Bronchial epithelial cell (primary cell): ENCODE data around the gene C2CD2. TPM values are rescaled to one million over a fixed set of nuclear protein-coding genes. Genes with fewer than 3 reads are reported as not detected.

Experiments used
- DNase-seq: peaks from one replicate; pipeline ENCODE4 v3.0.0-alpha.2; 2010; ENCODE audit warnings: low read depth
- FAIRE-seq: peaks from 2 replicates; lab custom pipeline; 2011; peaks lifted over from hg19 to GRCh38; lab: Jason Lieb, UNC
- H3K27me3 ChIP-seq: 2 replicates; pipeline ENCODE4 v1.5.1; 2011; ENCODE audit warnings: low read length; ENCODE audit not compliant: control insufficient read depth, insufficient read depth
- H3K36me3 ChIP-seq: 2 replicates; pipeline ENCODE4 v1.5.1; 2011; ENCODE audit warnings: low read length; ENCODE audit not compliant: control insufficient read depth, insufficient read depth
- H3K4me3 ChIP-seq: 2 replicates; pipeline ENCODE4 v1.5.1; 2011; ENCODE audit warnings: mild to moderate bottlenecking, low read depth, low read length, control low read depth
- total RNA-seq: library from RNA; depleted of rRNA; stranded (reverse); fragments of >200 nt; gene quantifications from 2 replicates; pipeline ENCODE4 v1.2.1, GENCODE V29; 2014
- TF ChIP-seq, protein P1 (sequence below): IDR thresholded peaks from 2 replicates; pipeline ENCODE4 v1.5.1; 2011; ENCODE audit warnings: mild to moderate bottlenecking, moderate library complexity, low read length, control low read depth, inconsistent platforms; ENCODE audit not compliant: insufficient read depth, severe bottlenecking

The C2CD2 gene
- total RNA-seq, 1 donor from 2014 or later = 6.6 TPM

DNA sequence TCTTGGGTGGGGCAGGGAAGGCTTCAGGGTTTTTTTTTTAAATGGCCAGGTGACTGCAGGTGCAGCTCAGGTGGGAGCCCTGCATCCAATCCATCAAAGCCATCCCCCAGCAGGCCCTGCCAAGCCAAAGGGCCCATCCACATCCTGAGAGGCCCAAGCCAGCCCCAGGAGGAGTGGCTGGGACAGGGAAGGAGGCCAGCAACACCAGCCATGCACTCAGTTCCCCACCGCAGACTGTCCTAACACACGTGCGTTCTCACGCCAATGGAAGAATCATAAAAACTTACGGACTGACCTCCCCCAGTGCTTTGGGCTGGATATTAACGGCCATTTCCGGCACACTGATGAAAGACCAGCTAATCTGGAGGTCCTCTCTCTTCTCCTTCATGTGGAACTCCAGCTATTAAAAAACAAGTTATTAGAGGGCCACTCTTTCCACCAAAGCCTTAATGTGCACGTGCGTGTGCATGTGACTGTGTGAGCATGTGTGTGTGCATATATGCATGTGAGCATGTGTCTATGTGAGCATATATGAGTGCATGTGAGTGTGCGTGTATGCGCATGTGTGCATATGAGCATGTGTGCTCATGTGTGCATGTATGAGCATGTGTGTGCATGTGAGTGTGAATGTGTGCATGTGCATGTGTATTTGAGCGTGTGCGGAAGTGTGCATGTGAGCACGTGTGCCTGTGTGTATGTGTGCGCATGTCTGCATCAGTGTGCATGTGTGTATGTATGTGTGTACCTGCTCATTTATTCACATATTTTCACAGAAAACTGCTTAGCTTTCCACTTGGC is 35.1 kb downstream of the C2CD2 start:
- TF ChIP-seq, protein P1, sequence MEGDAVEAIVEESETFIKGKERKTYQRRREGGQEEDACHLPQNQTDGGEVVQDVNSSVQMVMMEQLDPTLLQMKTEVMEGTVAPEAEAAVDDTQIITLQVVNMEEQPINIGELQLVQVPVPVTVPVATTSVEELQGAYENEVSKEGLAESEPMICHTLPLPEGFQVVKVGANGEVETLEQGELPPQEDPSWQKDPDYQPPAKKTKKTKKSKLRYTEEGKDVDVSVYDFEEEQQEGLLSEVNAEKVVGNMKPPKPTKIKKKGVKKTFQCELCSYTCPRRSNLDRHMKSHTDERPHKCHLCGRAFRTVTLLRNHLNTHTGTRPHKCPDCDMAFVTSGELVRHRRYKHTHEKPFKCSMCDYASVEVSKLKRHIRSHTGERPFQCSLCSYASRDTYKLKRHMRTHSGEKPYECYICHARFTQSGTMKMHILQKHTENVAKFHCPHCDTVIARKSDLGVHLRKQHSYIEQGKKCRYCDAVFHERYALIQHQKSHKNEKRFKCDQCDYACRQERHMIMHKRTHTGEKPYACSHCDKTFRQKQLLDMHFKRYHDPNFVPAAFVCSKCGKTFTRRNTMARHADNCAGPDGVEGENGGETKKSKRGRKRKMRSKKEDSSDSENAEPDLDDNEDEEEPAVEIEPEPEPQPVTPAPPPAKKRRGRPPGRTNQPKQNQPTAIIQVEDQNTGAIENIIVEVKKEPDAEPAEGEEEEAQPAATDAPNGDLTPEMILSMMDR = no peak
- Histone ChIP-seq H3K36me3 (peaks cover 4% of the 10 kb centered on the region), H3K27me3 (no peaks in the 10 kb centered on the region), H3K4me3 (no peak overlapping the region)
- no peak for DNase-seq
- peak; percentile 75 for FAIRE-seq

DNA sequence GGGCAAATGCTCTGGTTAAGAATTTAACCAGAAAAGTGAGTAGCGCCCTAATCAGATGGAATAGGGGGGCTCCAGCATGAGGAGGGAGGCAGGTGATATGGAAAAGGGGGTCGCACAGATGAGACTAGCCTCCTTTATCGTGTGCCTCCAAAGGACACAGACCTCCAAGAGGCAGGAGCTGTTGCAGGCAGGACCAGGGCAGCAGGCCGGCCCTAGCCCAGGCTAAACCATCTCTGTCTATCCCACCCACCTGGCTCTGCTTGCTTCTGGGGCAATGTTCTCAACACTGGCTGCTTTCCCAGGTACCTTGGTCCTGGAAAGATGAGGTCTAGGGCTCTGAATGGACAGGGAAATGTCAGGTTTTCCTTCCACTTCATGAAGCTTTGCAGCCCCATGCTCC is 36.3 kb downstream of the C2CD2 start:
- FAIRE-seq = no peak
- Histone ChIP-seq H3K36me3 (peaks cover 5% of the 10 kb centered on the region), H3K27me3 (no peaks in the 10 kb centered on the region), H3K4me3 (no peak overlapping the region)
- TF ChIP-seq, protein P1 = no peak
- no peak for DNase-seq

DNA sequence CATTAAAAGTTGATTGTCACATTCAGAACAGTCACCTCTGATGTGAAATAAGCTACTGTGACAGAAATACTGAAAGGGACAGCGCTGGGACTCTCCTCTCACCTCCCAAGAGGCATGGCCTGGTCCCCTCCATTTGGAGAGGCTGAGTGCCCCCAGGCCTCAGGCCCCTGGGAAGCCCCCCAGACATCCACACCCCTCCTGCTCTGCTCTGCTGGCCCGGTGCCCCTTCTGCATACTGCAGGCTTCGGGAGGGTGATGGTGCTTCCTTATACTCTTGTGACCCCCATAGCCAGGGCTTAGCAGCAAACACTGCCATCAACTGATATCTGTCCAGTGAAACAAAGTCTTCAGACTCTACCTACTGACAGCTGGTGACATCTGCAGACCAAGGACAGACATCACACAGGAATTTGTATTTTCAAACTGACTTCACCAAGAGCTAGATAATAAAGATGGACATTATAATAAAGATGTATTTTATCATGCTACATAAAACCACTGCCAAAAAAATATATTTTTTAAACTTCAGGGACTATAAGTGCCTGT is 36.9 kb downstream of the C2CD2 start:
- peaks cover 5% of the 10 kb centered on the region for H3K36me3 ChIP-seq

DNA sequence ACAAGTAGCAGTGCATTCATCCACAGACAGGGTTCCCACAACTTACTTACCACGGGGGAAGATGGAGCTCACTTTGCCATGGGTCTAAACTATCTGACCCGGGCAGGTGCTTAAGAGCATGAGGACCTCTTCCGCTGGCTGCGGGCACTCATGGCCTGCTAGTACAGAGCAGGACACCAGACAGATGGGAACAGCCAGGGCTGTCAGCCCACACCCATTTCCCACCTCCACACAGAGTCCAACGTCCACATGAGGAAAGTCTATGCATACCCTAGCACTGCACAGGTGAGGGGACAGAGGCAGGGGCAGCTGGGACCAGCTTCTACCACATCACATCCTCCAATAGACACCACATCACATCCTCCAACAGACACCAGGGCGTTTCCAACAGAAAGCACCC is 38.9 kb downstream of the C2CD2 start:
- H3K36me3 ChIP-seq = peaks cover 5% of the 10 kb centered on the region
- TF ChIP-seq, protein P1 = no peak
- no peak overlapping the region for H3K4me3 ChIP-seq
- FAIRE-seq = no peak
- no peak for DNase-seq
- H3K27me3 ChIP-seq = no peaks in the 10 kb centered on the region

More for the DNA sequence above, 36.9 kb downstream of the C2CD2 start:
- FAIRE-seq (no peak), DNase-seq (no peak)
- Histone ChIP-seq H3K4me3 (no peak overlapping the region), H3K27me3 (no peaks in the 10 kb centered on the region)
- TF ChIP-seq, protein P1 = no peak

DNA sequence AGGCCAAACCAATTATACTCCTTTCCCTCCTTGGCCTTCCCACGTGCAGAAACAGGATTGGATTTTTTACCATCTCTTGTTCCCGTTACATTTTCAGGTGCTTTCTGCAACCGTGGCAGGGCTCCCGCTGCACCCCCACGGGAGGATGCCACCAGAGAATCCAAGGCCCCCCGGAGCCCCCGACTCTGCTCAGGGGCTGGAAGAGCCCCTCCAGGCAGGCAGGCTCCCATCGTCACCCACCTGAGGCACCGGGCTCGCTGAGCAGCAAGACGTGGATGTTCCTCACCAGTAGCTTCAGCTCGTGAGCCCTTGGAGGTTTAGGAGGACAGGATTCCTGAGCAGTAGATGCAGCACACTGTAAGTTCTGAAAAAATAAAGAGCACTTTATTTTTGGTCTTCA is 39.5 kb downstream of the C2CD2 start:
- H3K36me3 ChIP-seq = peaks cover 5% of the 10 kb centered on the region
- H3K27me3 ChIP-seq = no peaks in the 10 kb centered on the region
- FAIRE-seq (no peak), DNase-seq (no peak)
- H3K4me3 ChIP-seq = no peak overlapping the region
- TF ChIP-seq, protein P1 = no peak
